Measurements from ENCODE around the gene SETD3.

GRCh38 chr14:99480917-99481744 is 472 bp upstream of the SETD3 start, which contains the start of gene CCNK:
- TF ChIP-seq POLR2A (IDR thresholded peaks at IDR 0.05; ENCODE audit: control extremely low read depth in 1 of 2, low read depth in 2 of 2, low read length in 2 of 2) (peak; percentile 78 to 92), RFX5 (IDR thresholded peaks at IDR 0.05; ENCODE audit: borderline replicate concordance, low read depth, low read length) (no peak), CHD7 (IDR thresholded peaks at IDR 0.05; ENCODE audit: insufficient replicate concordance, low read length) (no peak), BRCA1 (IDR thresholded peaks at IDR 0.05; ENCODE audit: low read depth, low read length) (no peak; the same call in 1 of the 2 replicates)
- TF ChIP-seq, protein P1, sequence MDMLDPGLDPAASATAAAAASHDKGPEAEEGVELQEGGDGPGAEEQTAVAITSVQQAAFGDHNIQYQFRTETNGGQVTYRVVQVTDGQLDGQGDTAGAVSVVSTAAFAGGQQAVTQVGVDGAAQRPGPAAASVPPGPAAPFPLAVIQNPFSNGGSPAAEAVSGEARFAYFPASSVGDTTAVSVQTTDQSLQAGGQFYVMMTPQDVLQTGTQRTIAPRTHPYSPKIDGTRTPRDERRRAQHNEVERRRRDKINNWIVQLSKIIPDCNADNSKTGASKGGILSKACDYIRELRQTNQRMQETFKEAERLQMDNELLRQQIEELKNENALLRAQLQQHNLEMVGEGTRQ (IDR thresholded peaks at IDR 0.05; ENCODE audit: low read length) = no peak

Data from H1 (cell line).